Esophagus muscularis mucosa (tissue), 4 donors: Measurements from ENCODE around the gene TACC2. TPM values are rescaled to one million over a fixed set of nuclear protein-coding genes. Genes with fewer than 3 reads are reported as not detected.

ENCODE experiments used
- DNase-seq: peaks from one replicate; pipeline ENCODE4 v3.0.0-alpha.2; 2017; ENCODE audit errors: extremely low spot score
- H3K27ac ChIP-seq, 4 donors: fragments of 200-600 bp; sonication (generic); replicated peaks in 1 of 4; 1 replicate in 3 of 4; 2 replicates in 1 of 4; pipeline ENCODE4 v1.5.1; 2016 to 2019; ENCODE audit warnings: mild to moderate bottlenecking in 1 of 4
- H3K27me3 ChIP-seq, 4 donors: fragments of 200-600 bp; sonication (generic); one replicate each; pipeline versions ENCODE4 v1.5.1 to v1.6.0; 2016 to 2019
- H3K36me3 ChIP-seq, 4 donors: fragments of 200-600 bp; sonication (generic); one replicate each; pipeline ENCODE4 v1.5.1; 2016 to 2019
- H3K4me1 ChIP-seq, 4 donors: fragments of 200-600 bp; sonication (generic); one replicate each; pipeline ENCODE4 v1.5.1; 2016 to 2019
- H3K4me3 ChIP-seq, 4 donors: fragments of 200-600 bp; sonication (generic); 1 replicate in 2 of 4; 2 replicates in 2 of 4; pipeline ENCODE4 v1.5.1; 2016 to 2019; ENCODE audit warnings: mild to moderate bottlenecking in 4 of 4, moderate library complexity in 1 of 4
- H3K9me3 ChIP-seq, 4 donors: fragments of 200-600 bp; sonication (generic); 1 replicate in 3 of 4; 2 replicates in 1 of 4; pipeline ENCODE4 v1.5.1; 2016 to 2019
- EP300 ChIP-seq: sonication (generic); formaldehyde crosslinking; IDR thresholded peaks from one replicate; pipeline ENCODE4 v1.6.1; 2017; ENCODE audit warnings: antibody characterized with exemption
- POLR2A ChIP-seq: fragments of 450-650 bp; IDR thresholded peaks from one replicate; pipeline ENCODE4 v1.6.1; 2017; ENCODE audit warnings: antibody characterized with exemption, moderate library complexity, mild to moderate bottlenecking, low read depth
- POLR2AphosphoS5 ChIP-seq, 2 donors: sonication (generic); formaldehyde crosslinking; IDR thresholded peaks; one replicate each; pipeline ENCODE4 v1.6.1; 2017; ENCODE audit warnings: antibody characterized with exemption in 2 of 2
- WGBS: methylation state at CpG from one replicate; pipeline ENCODE4 v1.1.5; 2018; 5-methylcytosine and 5-hydroxymethylcytosine counted together
- intact Hi-C: fragments of 100-400 bp; cut with DNase I; formaldehyde crosslinking; loops from one replicate; pipeline ENCODE4 v1.15.1; 2023
- total RNA-seq, 4 donors: library from RNA; depleted of rRNA; stranded (reverse); fragments of >200 nt; gene quantifications; one replicate each; pipeline versions ENCODE4 v1.1.0 to v1.2.1, GENCODE V29; 2016
- TF ChIP-seq, protein P1 (sequence below), 3 experiments: fragments of 200-600 bp in 2 of 3; fragments of 450-650 bp in 1 of 3; sonication (generic) in 2 of 3; IDR thresholded peaks; one replicate each; pipeline ENCODE4 v1.5.1; 2017 to 2019; ENCODE audit warnings: antibody characterized with exemption in 3 of 3, mild to moderate bottlenecking in 2 of 3, moderate library complexity in 1 of 3

TACC2 gene
- total RNA-seq, 4 donors from 2014 or later = 53.7 to 99.4 (median 75.6) TPM

DNA sequence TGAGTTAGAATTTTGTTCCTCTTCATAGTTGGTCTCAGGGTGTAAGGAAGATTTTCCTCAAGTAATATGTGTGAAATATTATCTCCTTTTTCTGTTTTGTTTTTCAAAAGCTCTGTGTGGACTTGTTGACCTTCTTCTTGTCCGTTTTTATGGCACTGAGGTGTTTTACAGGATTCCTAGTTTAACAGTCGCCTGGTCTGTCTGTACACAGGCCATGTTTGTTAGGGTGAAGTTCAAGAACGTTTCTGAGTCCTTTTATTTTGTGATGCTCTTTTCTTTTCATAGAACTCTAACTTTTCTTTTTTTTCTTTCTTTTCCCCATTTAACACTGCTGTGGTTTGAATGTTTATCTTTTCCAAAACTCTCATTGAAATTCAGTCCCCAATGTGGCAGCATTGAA, 18.5 kb downstream of the TACC2 start:
- H3K4me3 ChIP-seq = no peak overlapping the region
- H3K27ac ChIP-seq = no peak overlapping the region
- TF ChIP-seq, protein P1, sequence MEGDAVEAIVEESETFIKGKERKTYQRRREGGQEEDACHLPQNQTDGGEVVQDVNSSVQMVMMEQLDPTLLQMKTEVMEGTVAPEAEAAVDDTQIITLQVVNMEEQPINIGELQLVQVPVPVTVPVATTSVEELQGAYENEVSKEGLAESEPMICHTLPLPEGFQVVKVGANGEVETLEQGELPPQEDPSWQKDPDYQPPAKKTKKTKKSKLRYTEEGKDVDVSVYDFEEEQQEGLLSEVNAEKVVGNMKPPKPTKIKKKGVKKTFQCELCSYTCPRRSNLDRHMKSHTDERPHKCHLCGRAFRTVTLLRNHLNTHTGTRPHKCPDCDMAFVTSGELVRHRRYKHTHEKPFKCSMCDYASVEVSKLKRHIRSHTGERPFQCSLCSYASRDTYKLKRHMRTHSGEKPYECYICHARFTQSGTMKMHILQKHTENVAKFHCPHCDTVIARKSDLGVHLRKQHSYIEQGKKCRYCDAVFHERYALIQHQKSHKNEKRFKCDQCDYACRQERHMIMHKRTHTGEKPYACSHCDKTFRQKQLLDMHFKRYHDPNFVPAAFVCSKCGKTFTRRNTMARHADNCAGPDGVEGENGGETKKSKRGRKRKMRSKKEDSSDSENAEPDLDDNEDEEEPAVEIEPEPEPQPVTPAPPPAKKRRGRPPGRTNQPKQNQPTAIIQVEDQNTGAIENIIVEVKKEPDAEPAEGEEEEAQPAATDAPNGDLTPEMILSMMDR (IDR thresholded peaks at IDR 0.05) = no peak
- TF ChIP-seq EP300 = no peak
- intact Hi-C loops = no loop called here
- peaks cover 0 to 4% (median 2%) of the 10 kb centered on the region in 4 donors for H3K9me3 ChIP-seq
- WGBS = 77% methylated on average over 3 of the region's 3 CpGs
- H3K27me3 ChIP-seq = no peaks in the 10 kb centered on the region
- DNase-seq = no peak
- no peaks in the 10 kb centered on the region for H3K36me3 ChIP-seq
- H3K4me1 ChIP-seq = peaks cover 0 to 7% (median 3%) of the 10 kb centered on the region in 4 donors

GRCh38 chr10:122010405-122011050, 21.6 kb downstream of the TACC2 start:
- TF ChIP-seq POLR2AphosphoS5 (IDR thresholded peaks at IDR 0.05) (no peak), EP300 (no peak), POLR2A (no peak)
- TF ChIP-seq, protein P1 (IDR thresholded peaks at IDR 0.05) = no peak
- H3K27ac ChIP-seq = no peak overlapping the region
- H3K9me3 ChIP-seq = no peaks in the 10 kb centered on the region
- no peak for DNase-seq
- intact Hi-C loops = no loop called here
- WGBS = 87% methylated on average over 4 of the region's 4 CpGs
- no peaks in the 10 kb centered on the region for H3K27me3 ChIP-seq
- H3K36me3 ChIP-seq = no peaks in the 10 kb centered on the region
- peaks cover 5 to 21% (median 10%) of the 10 kb centered on the region in 4 donors for H3K4me1 ChIP-seq
- H3K4me3 ChIP-seq = no peak overlapping the region

GRCh38 chr10:122012731-122013130, 23.8 kb downstream of the TACC2 start:
- Histone ChIP-seq H3K9me3 (no peaks in the 10 kb centered on the region), H3K4me1 (peaks cover 5 to 21% (median 10%) of the 10 kb centered on the region in 4 donors), H3K4me3 (no peak overlapping the region), H3K36me3 (no peaks in the 10 kb centered on the region), H3K27me3 (no peaks in the 10 kb centered on the region), H3K27ac (peak overlapping the region in 2 of 4 donors; percentile 24 to 39)
- intact Hi-C loops = no loop called here
- no peak for DNase-seq
- WGBS = 67% methylated on average over 4 of the region's 5 CpGs
- TF ChIP-seq POLR2A (no peak), EP300 (no peak), POLR2AphosphoS5 (IDR thresholded peaks at IDR 0.05) (no peak)
- TF ChIP-seq, protein P1 (IDR thresholded peaks at IDR 0.05) = no peak

DNA sequence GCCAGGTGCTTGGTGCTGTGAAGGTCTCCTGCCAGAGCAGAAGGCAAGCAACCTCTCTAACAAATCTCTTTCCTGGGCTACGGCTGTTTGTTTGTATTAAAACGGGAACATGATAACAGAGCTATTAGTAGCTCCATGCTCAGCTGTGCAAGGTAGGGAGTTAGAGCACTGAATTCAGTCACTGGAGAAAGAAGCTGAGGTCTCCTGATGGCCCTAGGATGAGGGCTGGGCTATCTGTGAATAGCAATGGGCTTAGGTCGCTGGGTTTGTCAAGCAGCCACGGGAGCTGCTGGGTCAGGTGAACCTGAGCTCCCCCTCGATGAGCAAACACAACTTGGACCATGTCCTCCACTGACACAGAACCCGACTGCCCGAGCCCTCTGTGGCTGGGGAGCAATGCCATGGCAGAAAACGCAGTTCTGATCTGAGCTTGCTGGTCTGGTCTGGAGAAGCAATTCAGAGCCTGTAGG, 24.4 kb downstream of the TACC2 start:
- intact Hi-C loops = no loop called here
- H3K27me3 ChIP-seq = no peaks in the 10 kb centered on the region
- H3K27ac ChIP-seq = peak overlapping the region in 2 of 4 donors; percentile 24 to 39

More for the DNA sequence above, 24.4 kb downstream of the TACC2 start:
- no peak for DNase-seq
- Histone ChIP-seq H3K36me3 (no peaks in the 10 kb centered on the region), H3K4me3 (no peak overlapping the region), H3K9me3 (no peaks in the 10 kb centered on the region), H3K4me1 (peaks cover 5 to 24% (median 14%) of the 10 kb centered on the region in 4 donors)
- 66% methylated on average over 8 of the region's 8 CpGs for WGBS
- TF ChIP-seq POLR2AphosphoS5 (IDR thresholded peaks at IDR 0.05) = no peak
- TF ChIP-seq EP300 = no peak
- TF ChIP-seq, protein P1 (IDR thresholded peaks at IDR 0.05) = no peak
- TF ChIP-seq POLR2A = no peak
